GM18505 (cell line): ENCODE measurements around the gene FAM81A.
"Not testable (repeated sequence)": the region's sequence is repeated elsewhere in the genome, so short reads cannot be mapped to it uniquely, and the experiment has no call there.

Experiments
- ATAC-seq: cut with Tn5 transposase; IDR thresholded peaks from one replicate; pipeline ENCODE4 v1.9.1; 2021; ENCODE audit not compliant: unreplicated experiment
- POLR2A ChIP-seq: IDR thresholded peaks from 4 replicates; pipeline ENCODE4 v1.6.1; 2011; ENCODE audit warnings: borderline replicate concordance; ENCODE audit not compliant: insufficient read depth, insufficient read length; ENCODE audit errors: extremely low read depth

FAM81A gene

DNA sequence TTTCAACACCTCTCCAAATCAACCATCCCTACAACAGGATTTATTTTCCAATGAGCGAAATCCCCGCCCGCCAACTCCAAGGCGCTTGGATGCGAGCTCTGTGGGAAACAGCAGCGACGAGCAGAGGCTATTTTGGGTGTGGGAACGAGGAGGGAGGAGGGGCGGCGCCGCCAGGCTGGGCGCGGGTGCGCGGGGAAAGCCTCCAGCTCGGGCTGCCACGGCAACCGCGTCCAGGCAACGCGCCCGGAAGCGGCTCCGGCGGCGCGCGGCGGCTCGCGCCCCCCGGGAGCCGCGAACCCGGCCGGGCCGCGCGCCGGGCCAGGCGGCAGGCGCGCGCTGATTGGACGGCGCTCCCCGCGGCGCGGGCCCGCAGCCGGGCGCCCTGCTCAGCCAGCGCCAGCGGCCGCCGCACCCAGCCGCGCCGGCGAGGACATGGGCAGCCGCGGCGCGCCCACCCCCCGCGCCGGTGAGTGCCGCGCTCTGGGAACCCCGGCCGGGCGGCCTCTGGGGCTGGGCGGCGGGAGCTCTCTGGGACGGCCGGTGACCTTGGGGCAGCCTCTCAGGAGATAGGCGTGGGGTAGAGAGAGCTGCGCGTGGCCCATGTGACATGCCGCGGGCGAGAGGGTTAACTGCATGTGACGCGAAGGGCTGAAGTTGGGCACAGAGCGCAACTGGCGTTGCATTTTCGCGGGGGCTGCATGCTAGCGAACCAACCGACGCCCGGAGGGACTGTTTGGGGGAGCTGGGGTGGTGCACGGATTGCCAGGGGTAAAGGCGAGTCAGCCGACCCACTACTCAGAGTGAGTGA, at the start of gene FAM81A:
FAM81A (plus strand) TSS at position 370 of the 808 bp plus-strand sequence. CDS start 20,441 bp downstream, outside the sequence.
- no peak for TF ChIP-seq POLR2A
- ATAC-seq, result peak; percentile 77

DNA sequence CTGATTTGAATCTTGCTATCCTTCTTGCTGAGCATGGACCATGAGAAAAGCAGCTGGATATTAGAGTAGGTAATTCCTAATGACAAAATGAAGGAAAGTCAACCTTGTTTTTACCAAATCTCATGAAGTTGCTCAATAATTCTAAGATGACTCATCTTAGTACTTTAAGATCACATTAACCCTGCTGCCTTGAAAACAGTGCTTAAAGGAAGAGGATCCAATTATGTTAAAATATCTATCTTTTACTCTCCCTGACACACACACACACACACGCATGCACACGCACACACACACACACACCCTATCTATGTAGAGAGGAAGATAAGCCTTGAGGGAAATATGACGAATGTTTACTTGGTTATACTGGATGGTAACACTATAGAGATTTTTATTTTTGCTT, 49.3 kb upstream of the FAM81A start:
- no peak for ATAC-seq
- no peak for TF ChIP-seq POLR2A

- no peak for TF ChIP-seq POLR2A
- no peak for ATAC-seq
Observed at GRCh38 chr15:59392299-59392698, 45.7 kb upstream of the FAM81A start.

DNA sequence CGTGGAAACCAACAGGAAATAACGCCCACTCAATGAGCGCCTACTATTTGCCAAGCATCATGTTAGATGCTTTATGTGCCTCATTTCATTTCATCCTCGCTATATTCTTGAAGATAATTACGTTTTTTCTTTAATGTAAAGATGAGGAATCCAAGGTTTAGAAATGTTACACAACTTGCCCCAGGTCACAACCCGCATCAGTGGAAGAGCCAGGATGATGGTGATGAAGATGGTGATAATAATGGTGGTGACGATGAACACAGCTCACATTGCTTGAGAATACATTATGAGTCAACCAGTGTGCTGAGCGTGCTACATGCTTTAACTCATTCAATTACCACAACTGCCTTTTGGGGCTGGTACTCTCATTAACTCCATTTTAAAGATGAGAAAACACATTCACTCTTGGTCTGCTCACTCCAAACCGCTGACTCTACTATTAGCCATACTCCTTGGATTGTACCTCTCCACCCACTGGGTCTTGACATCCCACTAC, 43.8 kb upstream of the FAM81A start:
- no peak for ATAC-seq
- no peak for TF ChIP-seq POLR2A

GRCh38 chr15:59396211-59396610, 41.8 kb upstream of the FAM81A start:
- no peak for TF ChIP-seq POLR2A
- no peak for ATAC-seq

DNA sequence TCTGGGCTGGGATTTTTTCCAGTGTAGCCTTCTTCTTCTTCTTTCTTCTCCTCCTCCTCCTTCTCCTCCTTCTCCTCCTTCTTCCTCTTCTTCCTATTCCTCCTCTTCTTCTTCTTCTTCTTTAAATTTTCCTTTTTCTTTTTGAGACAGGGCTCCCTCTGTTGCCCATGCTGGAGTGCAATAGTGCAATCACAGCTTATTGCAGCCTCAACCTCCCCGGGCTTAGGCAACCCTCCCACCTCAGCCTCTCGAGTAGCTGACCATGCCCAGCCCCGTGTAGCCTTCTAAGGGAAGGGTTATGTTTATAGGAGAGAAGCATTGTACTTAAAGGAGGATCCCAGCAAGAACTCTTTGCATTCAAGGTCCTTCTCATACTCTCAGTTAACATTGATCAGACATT, 41.3 kb upstream of the FAM81A start:
- no peak for ATAC-seq
- no peak for TF ChIP-seq POLR2A

DNA sequence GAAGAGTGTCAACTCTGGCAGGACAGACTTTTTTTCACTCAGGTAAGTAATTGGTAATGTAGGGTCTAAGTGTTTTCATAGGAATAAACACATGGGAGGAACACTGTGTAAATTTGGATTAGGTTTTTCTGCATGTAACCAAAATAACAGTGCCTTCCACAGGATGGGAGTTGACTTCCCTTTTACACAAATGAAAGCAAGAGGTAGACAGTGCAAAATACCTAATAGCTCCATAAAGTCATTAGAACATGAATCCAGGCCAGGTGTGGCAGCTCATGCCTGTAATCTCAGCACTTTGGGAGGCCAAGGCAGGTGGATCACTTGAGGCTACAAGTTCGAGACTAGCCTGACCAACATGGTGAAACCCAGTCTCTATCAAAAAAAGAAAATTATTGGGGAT, 39.8 kb upstream of the FAM81A start:
- no peak for TF ChIP-seq POLR2A
- no peak for ATAC-seq

DNA sequence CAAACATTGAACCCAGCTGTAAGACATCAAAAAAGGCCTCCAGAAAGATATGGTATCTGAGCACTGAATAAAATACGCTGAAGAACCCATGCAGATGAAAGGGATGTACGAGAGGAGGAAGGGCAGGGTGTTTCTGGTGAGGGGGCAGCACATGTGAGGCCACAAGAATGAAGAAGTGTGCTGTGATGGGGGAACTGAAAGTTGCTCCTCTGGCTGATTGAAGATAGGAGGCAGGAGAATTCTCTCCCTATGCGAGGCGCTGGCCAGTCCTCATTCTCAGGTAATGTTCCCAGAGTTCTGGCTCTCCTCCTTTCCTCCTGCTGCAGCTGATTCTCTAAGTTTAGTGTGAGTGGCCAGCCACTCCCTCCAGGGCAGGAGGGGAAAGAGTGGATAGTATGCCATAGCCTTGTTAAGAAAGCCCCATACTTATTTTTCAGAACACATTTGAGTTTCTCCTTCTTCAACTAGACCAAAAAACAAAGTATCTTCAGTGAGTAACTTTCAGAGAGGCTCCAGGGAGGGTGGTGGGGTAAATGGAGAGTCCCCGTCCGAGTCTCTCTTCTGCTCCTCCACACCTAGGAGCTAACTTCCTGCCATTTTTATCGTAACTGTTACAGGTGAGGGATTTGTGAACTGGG, 38.4 kb upstream of the FAM81A start:
- peak; percentile 81 for ATAC-seq
- TF ChIP-seq POLR2A, result peak; percentile 37

GRCh38 chr15:59400103-59400813, 37.7 kb upstream of the FAM81A start:
- no peak for ATAC-seq
- no peak for TF ChIP-seq POLR2A

DNA sequence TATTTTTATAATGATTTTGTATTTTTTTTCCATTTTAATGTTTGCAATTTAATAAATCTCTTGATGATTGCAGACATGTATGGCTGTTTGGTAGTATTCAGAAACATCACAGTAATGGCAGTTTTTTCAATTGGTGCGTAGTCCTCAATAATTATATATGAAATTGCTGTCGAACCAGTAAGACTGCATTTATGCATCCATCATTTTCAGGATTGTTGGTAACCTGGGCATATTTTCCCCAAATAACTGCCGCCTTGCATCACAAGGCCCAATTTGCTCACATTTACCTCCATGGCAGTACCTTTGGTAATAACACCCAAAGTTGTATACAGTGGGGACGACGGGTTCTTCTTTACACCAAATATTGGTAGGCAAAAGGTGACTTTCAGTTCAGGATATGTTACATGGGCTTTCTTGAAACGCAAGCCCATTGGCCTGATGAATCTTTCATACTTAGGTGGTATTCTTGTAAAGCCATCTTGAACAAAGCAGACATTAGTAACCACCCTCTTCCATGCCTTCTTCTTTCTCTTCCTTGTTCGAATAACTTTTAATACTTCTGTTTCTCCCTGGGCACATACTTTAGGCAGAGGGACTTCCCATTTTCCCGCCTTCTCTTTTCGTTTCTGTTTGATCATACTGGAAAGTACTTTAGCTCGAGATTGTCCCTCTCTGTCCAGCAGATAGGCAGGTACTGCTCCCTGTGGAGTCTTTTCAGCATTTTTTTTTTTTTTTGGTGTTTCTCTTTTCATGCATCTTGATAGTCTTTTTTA, 36.7 kb upstream of the FAM81A start:
- not testable (repeated sequence) for ATAC-seq

GRCh38 chr15:59401824-59402569, 36.0 kb upstream of the FAM81A start:
- TF ChIP-seq POLR2A, result no peak
- no peak for ATAC-seq

GRCh38 chr15:59405079-59405478, 32.9 kb upstream of the FAM81A start:
- no peak for TF ChIP-seq POLR2A
- no peak for ATAC-seq

DNA sequence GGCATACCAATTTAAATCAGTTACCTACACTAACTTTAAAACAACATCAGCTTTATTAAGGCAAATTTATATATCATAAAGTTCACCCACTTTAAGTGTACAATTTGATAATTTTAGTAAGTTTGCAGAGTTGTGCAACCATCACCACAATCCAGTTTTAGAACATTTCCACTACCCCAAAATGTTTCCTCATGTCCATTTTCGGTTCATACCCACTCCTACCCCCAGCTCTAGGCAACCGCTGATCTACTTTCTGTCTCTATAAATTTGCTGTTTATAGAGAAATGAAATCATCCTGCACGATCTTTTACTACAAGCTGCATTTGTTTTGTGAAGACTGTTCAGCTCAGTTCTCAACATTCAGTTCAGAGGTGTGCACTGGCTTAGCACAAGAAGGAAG, 31.5 kb upstream of the FAM81A start:
- no peak for TF ChIP-seq POLR2A
- ATAC-seq, result no peak

DNA sequence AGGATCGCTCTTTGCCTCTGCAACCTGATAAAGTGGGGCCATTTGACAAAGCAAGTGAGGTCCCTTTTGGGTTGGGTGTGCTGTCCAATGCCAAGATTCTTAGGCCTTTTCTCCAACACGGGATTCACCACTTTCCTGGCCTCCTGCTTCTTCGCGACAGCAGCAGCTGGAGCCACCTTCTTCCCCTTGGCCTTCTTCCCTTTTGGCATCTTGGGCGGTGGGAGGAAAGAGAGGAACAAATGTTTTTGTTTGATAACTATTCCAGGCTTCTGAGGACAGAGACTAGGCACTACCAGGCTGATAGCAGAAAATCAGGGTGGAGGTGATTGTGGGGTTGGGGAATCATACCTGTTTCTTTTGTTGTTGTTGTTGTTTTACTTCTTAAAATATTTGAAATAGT, 30.0 kb upstream of the FAM81A start:
- no peak for TF ChIP-seq POLR2A
- ATAC-seq, result no peak
